ENCODE results near the gene XBP1.
"Not testable (repeated sequence)": the region's sequence is repeated elsewhere in the genome, so short reads cannot be mapped to it uniquely, and the experiment has no call there.

XBP1 gene

DNA sequence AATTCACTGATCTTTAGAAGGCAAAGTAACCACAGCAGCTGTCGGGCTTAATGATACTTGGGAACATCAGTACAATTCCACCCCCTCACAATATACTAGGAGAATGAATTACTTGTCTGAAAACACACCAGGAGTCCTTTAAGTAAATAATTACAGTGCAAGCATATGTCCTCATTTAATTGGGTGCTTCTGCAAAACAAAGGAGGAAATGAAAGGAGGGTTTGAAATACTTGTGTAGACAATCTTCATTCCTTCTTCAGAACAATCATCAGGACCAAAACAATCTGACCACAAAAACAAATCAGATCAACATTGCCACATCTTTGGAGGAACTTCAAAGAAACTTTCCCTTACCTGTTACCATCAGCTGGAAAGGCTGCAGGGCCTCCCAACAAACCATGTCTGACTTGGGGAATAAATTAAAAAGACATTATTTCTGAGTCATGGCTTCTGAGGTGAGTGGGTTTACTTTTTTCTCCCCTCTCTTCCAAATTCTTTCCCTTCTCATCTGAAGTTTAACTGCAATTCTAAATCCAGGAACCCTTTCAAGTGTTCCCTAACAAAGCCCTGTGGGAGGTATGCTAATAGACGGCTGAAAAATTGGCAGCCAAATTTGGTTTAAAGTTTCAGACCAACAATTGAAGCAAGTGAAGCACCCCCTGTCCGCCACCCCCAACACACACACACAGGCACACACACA is 40.4 kb downstream of the XBP1 start:
- peak overlapping the region; percentile 52; the same call in 1 of the 2 replicates for H3K27ac ChIP-seq
- DNase-seq (ENCODE audit: low read depth, low spot score) = no peak
- H3K9me3 ChIP-seq (ENCODE audit: low read depth, low read length) = no peaks in the 10 kb centered on the region
- no peak overlapping the region for H3K4me3 ChIP-seq
- no peak overlapping the region for H3K9ac ChIP-seq (ENCODE audit: insufficient read length)
- no peaks in the 10 kb centered on the region for H3K36me3 ChIP-seq (ENCODE audit: insufficient read depth, low read length)
- TF ChIP-seq POLR2AphosphoS5 (IDR thresholded peaks at IDR 0.05; ENCODE audit: borderline replicate concordance, low read depth, low read length) (no peak), EZH2 (IDR thresholded peaks at IDR 0.05) (no peak), FOXP2 (optimal IDR thresholded peaks at IDR 0.05; ENCODE audit: control extremely low read depth, extremely low read length, insufficient read depth) (no peak)

DNA sequence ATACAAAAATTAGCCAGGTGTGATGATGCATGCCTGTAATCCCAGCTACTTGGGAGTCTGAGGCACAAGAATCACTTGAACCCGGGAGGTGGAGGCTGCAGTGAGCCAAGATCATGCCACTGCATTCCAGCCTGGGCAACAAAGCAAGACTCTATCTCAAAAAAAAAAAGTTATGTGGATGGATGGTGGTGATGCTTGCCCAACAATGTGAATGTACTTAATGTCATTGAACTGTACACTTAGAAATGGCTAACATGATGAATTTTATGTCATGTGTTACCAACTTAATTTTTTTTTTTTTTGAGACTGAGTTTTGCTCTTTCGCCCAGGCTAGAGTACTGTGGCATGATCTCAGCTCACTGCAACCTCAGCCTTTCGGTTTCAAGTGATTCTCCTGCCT is 45.9 kb downstream of the XBP1 start:
- H3K9me3 ChIP-seq (ENCODE audit: low read depth, low read length); DNase-seq (ENCODE audit: low read depth, low spot score): not testable (repeated sequence)

DNA sequence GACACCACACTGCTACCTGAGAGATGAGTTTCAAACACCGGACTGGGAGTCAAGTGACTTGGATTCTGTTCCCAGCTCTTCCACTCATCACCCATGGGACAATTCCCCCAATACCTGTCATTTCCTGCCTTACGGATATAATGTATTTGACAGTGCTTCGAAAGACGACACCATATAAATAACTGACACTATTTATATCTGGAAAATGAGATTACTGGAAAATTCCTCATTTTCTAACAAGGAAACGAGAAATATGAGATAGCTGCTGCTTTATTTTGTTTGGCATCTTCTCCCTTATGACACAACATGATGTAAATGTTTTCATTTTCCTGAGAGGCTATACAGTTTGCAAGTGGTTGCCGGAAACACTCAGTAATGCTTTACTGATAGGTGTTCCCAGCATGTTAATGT is 49.9 kb downstream of the XBP1 start:
- H3K36me3 ChIP-seq (ENCODE audit: insufficient read depth, low read length) = peaks cover 18% of the 10 kb centered on the region; the same call in 1 of the 2 replicates
- no peak overlapping the region for H3K9ac ChIP-seq (ENCODE audit: insufficient read length)
- H3K9me3 ChIP-seq (ENCODE audit: low read depth, low read length) = no peaks in the 10 kb centered on the region
- H3K27ac ChIP-seq = no peak overlapping the region
- no peak overlapping the region for H3K4me3 ChIP-seq
- no peak for DNase-seq (ENCODE audit: low read depth, low spot score)
- no peak for TF ChIP-seq FOXP2 (optimal IDR thresholded peaks at IDR 0.05; ENCODE audit: control extremely low read depth, extremely low read length, insufficient read depth)
- no peak for TF ChIP-seq EZH2 (IDR thresholded peaks at IDR 0.05)
- TF ChIP-seq POLR2AphosphoS5 (IDR thresholded peaks at IDR 0.05; ENCODE audit: borderline replicate concordance, low read depth, low read length) = no peak

More for the DNA sequence above, 45.9 kb downstream of the XBP1 start:
- H3K9ac ChIP-seq (ENCODE audit: insufficient read length); H3K36me3 ChIP-seq (ENCODE audit: insufficient read depth, low read length); H3K27ac ChIP-seq; H3K4me3 ChIP-seq: not testable (repeated sequence)
